Measurements from ENCODE around the gene GBA2. TPM values are rescaled to one million over a fixed set of nuclear protein-coding genes. Genes with fewer than 3 reads are reported as not detected.

Gene GBA2
- total RNA-seq, 1 donor, result 31.1 TPM

GRCh38 chr9:35705836-35706430, 43.1 kb downstream of the GBA2 start:
- H2AFZ ChIP-seq (ENCODE audit: low read length), result no peak overlapping the region
- H3K4me2 ChIP-seq (ENCODE audit: insufficient read depth, low read length), result no peak overlapping the region
- H3K4me1 ChIP-seq (ENCODE audit: insufficient read depth, low read length), result no peaks in the 10 kb centered on the region
- H3K27ac ChIP-seq (ENCODE audit: low read depth, low read length), result no peak overlapping the region
- H3K27me3 ChIP-seq (ENCODE audit: insufficient read depth, low read length), result no peaks in the 10 kb centered on the region
- TF ChIP-seq CTCF (IDR thresholded peaks at IDR 0.05; ENCODE audit: extremely low read depth, low read depth, low read length), result no peak
- H3K36me3 ChIP-seq (ENCODE audit: insufficient read depth, low read length), result peaks cover 97% of the 10 kb centered on the region
- peaks cover 25% of the 10 kb centered on the region for H4K20me1 ChIP-seq (ENCODE audit: insufficient read depth, low read length)
- H3K9me3 ChIP-seq (ENCODE audit: low read depth, low read length), result no peaks in the 10 kb centered on the region
- DNase-seq (ENCODE audit: insufficient read length, low spot score, missing footprints), result peak; percentile 66
- H3K79me2 ChIP-seq (ENCODE audit: insufficient read depth, low read length), result peaks cover 30% of the 10 kb centered on the region
- no peak overlapping the region for H3K4me3 ChIP-seq (ENCODE audit: insufficient read depth, low read length)

GRCh38 chr9:35705372-35705771, 43.7 kb downstream of the GBA2 start:
- no peak for TF ChIP-seq CTCF (IDR thresholded peaks at IDR 0.05; ENCODE audit: extremely low read depth, low read depth, low read length)
- no peaks in the 10 kb centered on the region for H3K27me3 ChIP-seq (ENCODE audit: insufficient read depth, low read length)
- no peaks in the 10 kb centered on the region for H3K9me3 ChIP-seq (ENCODE audit: low read depth, low read length)
- H3K36me3 ChIP-seq (ENCODE audit: insufficient read depth, low read length), result peaks cover 97% of the 10 kb centered on the region
- peaks cover 27% of the 10 kb centered on the region for H4K20me1 ChIP-seq (ENCODE audit: insufficient read depth, low read length)
- H3K79me2 ChIP-seq (ENCODE audit: insufficient read depth, low read length), result peaks cover 33% of the 10 kb centered on the region
- no peak overlapping the region for H3K4me3 ChIP-seq (ENCODE audit: insufficient read depth, low read length)
- H3K27ac ChIP-seq (ENCODE audit: low read depth, low read length), result no peak overlapping the region
- H3K4me2 ChIP-seq (ENCODE audit: insufficient read depth, low read length), result no peak overlapping the region
- H2AFZ ChIP-seq (ENCODE audit: low read length), result no peak overlapping the region
- no peaks in the 10 kb centered on the region for H3K4me1 ChIP-seq (ENCODE audit: insufficient read depth, low read length)
- peak; percentile 74 for DNase-seq (ENCODE audit: insufficient read length, low spot score, missing footprints)

- H3K9me3 ChIP-seq (ENCODE audit: low read depth, low read length), result no peaks in the 10 kb centered on the region
- no peaks in the 10 kb centered on the region for H3K4me1 ChIP-seq (ENCODE audit: insufficient read depth, low read length)
- H4K20me1 ChIP-seq (ENCODE audit: insufficient read depth, low read length), result peaks cover 38% of the 10 kb centered on the region
- H2AFZ ChIP-seq (ENCODE audit: low read length), result no peak overlapping the region
- peak; percentile 42 for DNase-seq (ENCODE audit: insufficient read length, low spot score, missing footprints)
- H3K36me3 ChIP-seq (ENCODE audit: insufficient read depth, low read length), result peaks cover 99% of the 10 kb centered on the region
- H3K4me2 ChIP-seq (ENCODE audit: insufficient read depth, low read length), result no peak overlapping the region
- H3K4me3 ChIP-seq (ENCODE audit: insufficient read depth, low read length), result no peak overlapping the region
- no peak overlapping the region for H3K27ac ChIP-seq (ENCODE audit: low read depth, low read length)
- TF ChIP-seq CTCF (IDR thresholded peaks at IDR 0.05; ENCODE audit: extremely low read depth, low read depth, low read length), result no peak
- H3K27me3 ChIP-seq (ENCODE audit: insufficient read depth, low read length), result no peaks in the 10 kb centered on the region
- H3K79me2 ChIP-seq (ENCODE audit: insufficient read depth, low read length), result peaks cover 38% of the 10 kb centered on the region
These were observed 44.9 kb downstream of the GBA2 start for GRCh38 chr9:35703906-35704672.

GRCh38 chr9:35702696-35703095, 46.3 kb downstream of the GBA2 start:
- Histone ChIP-seq H2AFZ (ENCODE audit: low read length) (no peak overlapping the region), H4K20me1 (ENCODE audit: insufficient read depth, low read length) (peaks cover 44% of the 10 kb centered on the region), H3K79me2 (ENCODE audit: insufficient read depth, low read length) (peaks cover 35% of the 10 kb centered on the region), H3K36me3 (ENCODE audit: insufficient read depth, low read length) (peaks cover 99% of the 10 kb centered on the region), H3K27me3 (ENCODE audit: insufficient read depth, low read length) (no peaks in the 10 kb centered on the region), H3K4me2 (ENCODE audit: insufficient read depth, low read length) (no peak overlapping the region), H3K4me1 (ENCODE audit: insufficient read depth, low read length) (no peaks in the 10 kb centered on the region), H3K27ac (ENCODE audit: low read depth, low read length) (no peak overlapping the region), H3K4me3 (ENCODE audit: insufficient read depth, low read length) (no peak overlapping the region), H3K9me3 (ENCODE audit: low read depth, low read length) (no peaks in the 10 kb centered on the region)
- DNase-seq (ENCODE audit: insufficient read length, low spot score, missing footprints), result no peak
- no peak for TF ChIP-seq CTCF (IDR thresholded peaks at IDR 0.05; ENCODE audit: extremely low read depth, low read depth, low read length)

All from osteoblast (primary cell).